GM21381 (cell line): ENCODE data around the gene KCNK10.

Source experiments
- ATAC-seq: cut with Tn5 transposase; IDR thresholded peaks from one replicate; pipeline ENCODE4 v1.9.1; 2021; ENCODE audit warnings: mild to moderate bottlenecking, moderate library complexity; ENCODE audit not compliant: unreplicated experiment

KCNK10 gene

GRCh38 chr14:88322504-88323085, 474 bp downstream of the KCNK10 start:
- no peak for ATAC-seq

GRCh38 chr14:88321692-88322503, 1.2 kb downstream of the KCNK10 start:
- no peak for ATAC-seq

GRCh38 chr14:88318406-88318805, 4.7 kb downstream of the KCNK10 start:
- no peak for ATAC-seq

GRCh38 chr14:88316521-88316920, 6.5 kb downstream of the KCNK10 start:
- no peak for ATAC-seq

- ATAC-seq: no peak
These were observed 10.8 kb downstream of the KCNK10 start for GRCh38 chr14:88312257-88312656.

GRCh38 chr14:88311780-88312179, 11.3 kb downstream of the KCNK10 start:
- ATAC-seq: no peak

GRCh38 chr14:88310449-88310848, 12.6 kb downstream of the KCNK10 start:
- no peak for ATAC-seq

GRCh38 chr14:88310021-88310420, 13.0 kb downstream of the KCNK10 start:
- no peak for ATAC-seq

- ATAC-seq: no peak
These were observed 17.3 kb downstream of the KCNK10 start for GRCh38 chr14:88305528-88306322.

GRCh38 chr14:88303041-88303440, 20.0 kb downstream of the KCNK10 start:
- no peak for ATAC-seq

- no peak for ATAC-seq
These were observed 21.7 kb downstream of the KCNK10 start for GRCh38 chr14:88301381-88301780.

GRCh38 chr14:88300817-88301216, 22.3 kb downstream of the KCNK10 start:
- ATAC-seq: no peak

- ATAC-seq: no peak
These were observed 23.1 kb downstream of the KCNK10 start for GRCh38 chr14:88299865-88300530.

GRCh38 chr14:88297306-88297705, 25.8 kb downstream of the KCNK10 start:
- no peak for ATAC-seq

GRCh38 chr14:88296351-88296750, 26.7 kb downstream of the KCNK10 start:
- no peak for ATAC-seq

GRCh38 chr14:88289996-88290395, 33.1 kb downstream of the KCNK10 start:
- no peak for ATAC-seq

- no peak for ATAC-seq
These were observed 33.8 kb downstream of the KCNK10 start for GRCh38 chr14:88289234-88289633.

GRCh38 chr14:88286309-88286708, 36.8 kb downstream of the KCNK10 start:
- no peak for ATAC-seq

GRCh38 chr14:88281447-88281846, 41.6 kb downstream of the KCNK10 start:
- ATAC-seq: no peak

- ATAC-seq: no peak
These were observed 46.0 kb downstream of the KCNK10 start for GRCh38 chr14:88276923-88277596.
